ENCODE results near the gene RBBP5. TPM values are rescaled to one million over a fixed set of nuclear protein-coding genes. Genes with fewer than 3 reads are reported as not detected.

RBBP5 gene, protein sequence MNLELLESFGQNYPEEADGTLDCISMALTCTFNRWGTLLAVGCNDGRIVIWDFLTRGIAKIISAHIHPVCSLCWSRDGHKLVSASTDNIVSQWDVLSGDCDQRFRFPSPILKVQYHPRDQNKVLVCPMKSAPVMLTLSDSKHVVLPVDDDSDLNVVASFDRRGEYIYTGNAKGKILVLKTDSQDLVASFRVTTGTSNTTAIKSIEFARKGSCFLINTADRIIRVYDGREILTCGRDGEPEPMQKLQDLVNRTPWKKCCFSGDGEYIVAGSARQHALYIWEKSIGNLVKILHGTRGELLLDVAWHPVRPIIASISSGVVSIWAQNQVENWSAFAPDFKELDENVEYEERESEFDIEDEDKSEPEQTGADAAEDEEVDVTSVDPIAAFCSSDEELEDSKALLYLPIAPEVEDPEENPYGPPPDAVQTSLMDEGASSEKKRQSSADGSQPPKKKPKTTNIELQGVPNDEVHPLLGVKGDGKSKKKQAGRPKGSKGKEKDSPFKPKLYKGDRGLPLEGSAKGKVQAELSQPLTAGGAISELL
- 16.6 TPM for total RNA-seq
- long read RNA-seq, full-length matches to known transcripts = 16 of 22 reads
- long read RNA-seq, partial matches to known transcripts = 0 of 22 reads
- long read RNA-seq, other reads (novel, unspliced or antisense) = 6 of 22 reads

- intact Hi-C loops (cut with DNase I) = no loop called here
- ATAC-seq (peak; percentile 99), DNase-seq (peak; percentile 97)
- Histone ChIP-seq H3K27me3 (no peaks in the 10 kb centered on the region), H3K9me3 (no peaks in the 10 kb centered on the region), H3K4me1 (peaks cover 25% of the 10 kb centered on the region), H3K4me3 (peak within 1 kb of the TSS; percentile 86), H3K27ac (peak within 1 kb of the TSS; percentile 94), H3K36me3 (peaks cover 16% of the 10 kb centered on the region)
- TF ChIP-seq, protein P1, sequence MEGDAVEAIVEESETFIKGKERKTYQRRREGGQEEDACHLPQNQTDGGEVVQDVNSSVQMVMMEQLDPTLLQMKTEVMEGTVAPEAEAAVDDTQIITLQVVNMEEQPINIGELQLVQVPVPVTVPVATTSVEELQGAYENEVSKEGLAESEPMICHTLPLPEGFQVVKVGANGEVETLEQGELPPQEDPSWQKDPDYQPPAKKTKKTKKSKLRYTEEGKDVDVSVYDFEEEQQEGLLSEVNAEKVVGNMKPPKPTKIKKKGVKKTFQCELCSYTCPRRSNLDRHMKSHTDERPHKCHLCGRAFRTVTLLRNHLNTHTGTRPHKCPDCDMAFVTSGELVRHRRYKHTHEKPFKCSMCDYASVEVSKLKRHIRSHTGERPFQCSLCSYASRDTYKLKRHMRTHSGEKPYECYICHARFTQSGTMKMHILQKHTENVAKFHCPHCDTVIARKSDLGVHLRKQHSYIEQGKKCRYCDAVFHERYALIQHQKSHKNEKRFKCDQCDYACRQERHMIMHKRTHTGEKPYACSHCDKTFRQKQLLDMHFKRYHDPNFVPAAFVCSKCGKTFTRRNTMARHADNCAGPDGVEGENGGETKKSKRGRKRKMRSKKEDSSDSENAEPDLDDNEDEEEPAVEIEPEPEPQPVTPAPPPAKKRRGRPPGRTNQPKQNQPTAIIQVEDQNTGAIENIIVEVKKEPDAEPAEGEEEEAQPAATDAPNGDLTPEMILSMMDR (IDR thresholded peaks at IDR 0.05) = peak; percentile 79
Measured at GRCh38 chr1:205121660-205122488, at the start of gene RBBP5. RBBP5 (minus strand) TSS chr1:205121978; CDS start chr1:205121873, 105 bp downstream.

- ATAC-seq (no peak), DNase-seq (no peak)
- intact Hi-C loops (cut with DNase I) = no loop called here
- Histone ChIP-seq H3K36me3 (peaks cover 21% of the 10 kb centered on the region), H3K9me3 (no peaks in the 10 kb centered on the region), H3K4me1 (peaks cover 11% of the 10 kb centered on the region), H3K4me3 (no peak overlapping the region), H3K27me3 (no peaks in the 10 kb centered on the region), H3K27ac (no peak overlapping the region)
- TF ChIP-seq, protein P1 (IDR thresholded peaks at IDR 0.05) = no peak
Measured at GRCh38 chr1:205171369-205171768, 49.6 kb upstream of the RBBP5 start.

DNA sequence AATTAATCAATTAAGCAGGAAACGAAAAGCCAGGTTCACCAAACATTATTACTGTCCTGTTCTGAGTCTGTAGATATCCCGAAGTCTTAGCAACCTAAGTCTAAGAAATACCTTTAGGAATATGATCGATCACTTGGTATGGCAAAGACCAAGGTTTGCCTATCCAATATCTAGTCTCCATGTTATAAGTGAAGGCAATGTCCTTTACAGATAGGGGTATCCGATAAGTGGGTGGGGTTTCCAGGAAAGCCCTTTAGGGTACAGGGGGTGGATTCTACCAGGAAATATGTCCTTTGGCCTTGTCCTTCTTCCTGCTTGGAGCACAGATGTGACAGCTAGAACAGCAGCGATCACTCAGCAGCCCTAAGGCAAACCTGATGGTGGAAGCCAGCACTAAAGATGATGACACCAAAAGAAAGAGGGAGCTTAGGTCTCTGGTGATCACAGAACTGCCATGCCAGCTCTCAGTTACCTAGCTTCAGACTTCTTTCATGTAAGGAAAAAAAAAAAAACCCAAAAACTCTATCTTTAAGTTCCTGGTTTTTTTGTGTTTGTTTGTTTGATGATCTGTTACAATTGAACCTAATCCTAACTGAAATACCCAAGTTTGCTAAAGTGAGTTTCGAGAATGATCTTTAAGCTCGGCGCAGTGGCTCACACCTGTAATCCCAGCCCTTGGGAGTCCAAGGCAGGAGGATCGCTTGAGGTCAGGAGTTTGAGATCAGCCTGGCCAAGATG is 48.9 kb upstream of the RBBP5 start:
- no peak for DNase-seq
- Histone ChIP-seq H3K4me1 (peaks cover 8% of the 10 kb centered on the region), H3K27me3 (no peaks in the 10 kb centered on the region), H3K4me3 (no peak overlapping the region), H3K36me3 (peaks cover 27% of the 10 kb centered on the region), H3K9me3 (no peaks in the 10 kb centered on the region), H3K27ac (no peak overlapping the region)
- TF ChIP-seq, protein P1 (IDR thresholded peaks at IDR 0.05) = no peak
- ATAC-seq = no peak
- intact Hi-C loops (cut with DNase I) = no loop called here

GRCh38 chr1:205169248-205169647 is 47.5 kb upstream of the RBBP5 start:
- Histone ChIP-seq H3K9me3 (no peaks in the 10 kb centered on the region), H3K27me3 (no peaks in the 10 kb centered on the region), H3K4me3 (no peak overlapping the region), H3K4me1 (no peaks in the 10 kb centered on the region), H3K27ac (no peak overlapping the region), H3K36me3 (peaks cover 30% of the 10 kb centered on the region)
- TF ChIP-seq, protein P1 (IDR thresholded peaks at IDR 0.05) = no peak
- ATAC-seq = no peak
- intact Hi-C loops (cut with DNase I) = no loop called here
- DNase-seq = no peak

DNA sequence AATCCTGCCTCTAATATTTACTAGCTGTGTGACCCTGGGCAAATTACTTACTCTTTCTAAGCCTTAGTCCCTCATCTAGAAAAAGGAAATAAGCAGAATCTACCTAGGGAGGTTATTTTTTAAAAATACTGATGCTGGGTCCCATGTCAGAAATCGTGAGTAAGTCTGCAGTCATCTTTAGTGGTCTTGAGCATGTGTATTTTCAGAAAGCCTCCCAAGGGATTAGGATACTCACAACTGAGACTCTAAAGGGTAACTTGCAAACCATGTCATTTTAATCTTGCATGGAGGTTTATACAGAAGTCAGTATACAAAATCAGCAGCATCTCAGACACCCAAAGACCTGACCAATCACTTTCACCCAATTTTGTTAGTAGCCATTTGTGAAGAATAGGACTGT is 46.5 kb upstream of the RBBP5 start:
- H3K4me3 ChIP-seq = no peak overlapping the region
- TF ChIP-seq, protein P1 (IDR thresholded peaks at IDR 0.05) = no peak
- intact Hi-C loops (cut with DNase I) = no loop called here
- no peaks in the 10 kb centered on the region for H3K9me3 ChIP-seq
- H3K4me1 ChIP-seq = no peaks in the 10 kb centered on the region
- DNase-seq = no peak
- H3K36me3 ChIP-seq = peaks cover 37% of the 10 kb centered on the region
- H3K27me3 ChIP-seq = no peaks in the 10 kb centered on the region
- no peak overlapping the region for H3K27ac ChIP-seq
- ATAC-seq = no peak

Measured in upper lobe of right lung (tissue), 1 donor.